Lung (tissue), 12 donors: ENCODE data around the gene ADAT2. TPM values are rescaled to one million over a fixed set of nuclear protein-coding genes. Genes with fewer than 3 reads are reported as not detected.

Experiments
- ATAC-seq: fragments of 200-7000 bp; cut with Tn5 transposase; one replicate; pipeline ENCODE4 v1.9.1; 2020; ENCODE audit warnings: moderate number of reproducible peaks; ENCODE audit not compliant: insufficient read depth, low FRiP score
- DNase-seq, 3 donors: peaks; one replicate each; pipeline ENCODE4 v3.0.0-alpha.2; 2013 to 2017
- H3K27ac ChIP-seq, 2 donors: one replicate each; pipeline ENCODE4 v1.5.1; 2013; ENCODE audit warnings: mild to moderate bottlenecking in 2 of 2, moderate library complexity in 2 of 2, control low read depth in 1 of 2, inconsistent platforms in 1 of 2, low read depth in 1 of 2, low read length in 1 of 2
- H3K27me3 ChIP-seq, 3 donors: one replicate each; pipeline ENCODE4 v1.5.1; 2013; ENCODE audit warnings: low read length in 2 of 3; ENCODE audit not compliant: control insufficient read depth in 3 of 3, insufficient read depth in 3 of 3
- H3K36me3 ChIP-seq, 4 donors: one replicate each; pipeline ENCODE4 v1.5.1; 2013; ENCODE audit warnings: low read length in 4 of 4, mild to moderate bottlenecking in 1 of 4, moderate library complexity in 1 of 4; ENCODE audit not compliant: control insufficient read depth in 4 of 4, insufficient read depth in 4 of 4
- H3K4me1 ChIP-seq, 5 donors: one replicate each; pipeline ENCODE4 v1.5.1; 2013; ENCODE audit warnings: low read length in 5 of 5, mild to moderate bottlenecking in 2 of 5, moderate library complexity in 1 of 5; ENCODE audit not compliant: control insufficient read depth in 5 of 5, insufficient read depth in 5 of 5
- H3K4me3 ChIP-seq: one replicate; pipeline ENCODE4 v1.5.1; 2013; ENCODE audit warnings: mild to moderate bottlenecking, control low read depth, moderate library complexity
- H3K9ac ChIP-seq, 2 donors: one replicate each; pipeline ENCODE4 v1.5.1; 2013; ENCODE audit warnings: low read length in 2 of 2, control low read depth in 1 of 2; ENCODE audit not compliant: insufficient read depth in 1 of 2
- H3K9me3 ChIP-seq, 4 donors: one replicate each; pipeline ENCODE4 v1.5.1; 2013; ENCODE audit warnings: low read length in 3 of 4, mild to moderate bottlenecking in 1 of 4, moderate library complexity in 1 of 4; ENCODE audit not compliant: control insufficient read depth in 4 of 4, insufficient read depth in 3 of 4
- WGBS, 2 donors: extraction: QIAGEN DNeasy Blood & Tissue Kit; methylation state at CpG; one replicate each; pipeline ENCODE4 v1.1.7; 2013; 5-methylcytosine and 5-hydroxymethylcytosine counted together
- polyA plus RNA-seq, 2 donors: library from polyadenylated mRNA; stranded (reverse); fragments of 200-250 nt; gene quantifications; one replicate each; pipeline ENCODE4 v1.2.1, GENCODE V29; 2013
- total RNA-seq, 2 donors: library from RNA; depleted of rRNA in 1 of 2; stranded (reverse); fragments of >200 nt in 1 of 2; gene quantifications; one replicate each; pipeline ENCODE4 v1.2.1, GENCODE V29; 2014 to 2021
- TF ChIP-seq, protein P1 (sequence below): IDR thresholded peaks from 2 replicates; pipeline ENCODE4 v1.5.1; 2012; ENCODE audit warnings: mild to moderate bottlenecking; ENCODE audit errors: control extremely low read depth, extremely low read depth
- donor health status: control.
- donor health status: control.
- donor health status: Bipolar disorder and iron deficiency.
- donor health status: healthy.
- donor health status: DM: yes; HTN: yes; CAD: no.

ADAT2 gene
- total and polyA plus RNA-seq, 4 donors = 3.9 to 11.1 (median 8.6) TPM

DNA sequence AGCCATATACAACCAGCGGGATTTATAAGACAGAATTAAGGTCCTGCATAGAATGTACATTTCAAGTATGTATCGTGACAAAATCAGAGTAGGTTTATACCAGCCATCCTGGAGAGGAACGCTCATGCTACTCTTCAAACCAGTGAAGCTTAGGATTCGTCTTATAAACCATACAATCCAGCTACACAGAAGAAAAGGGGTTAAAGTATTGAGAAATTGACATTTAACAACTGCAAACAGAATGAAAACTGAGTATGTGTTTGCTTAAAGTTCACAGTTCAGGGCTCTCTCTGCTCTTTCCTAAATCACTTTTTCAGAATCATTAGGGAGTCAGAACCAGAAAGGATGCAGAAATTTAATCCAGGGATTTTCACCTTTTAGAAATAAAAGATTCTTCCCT is 17.9 kb downstream of the ADAT2 start:
- no peak for DNase-seq
- TF ChIP-seq, protein P1, sequence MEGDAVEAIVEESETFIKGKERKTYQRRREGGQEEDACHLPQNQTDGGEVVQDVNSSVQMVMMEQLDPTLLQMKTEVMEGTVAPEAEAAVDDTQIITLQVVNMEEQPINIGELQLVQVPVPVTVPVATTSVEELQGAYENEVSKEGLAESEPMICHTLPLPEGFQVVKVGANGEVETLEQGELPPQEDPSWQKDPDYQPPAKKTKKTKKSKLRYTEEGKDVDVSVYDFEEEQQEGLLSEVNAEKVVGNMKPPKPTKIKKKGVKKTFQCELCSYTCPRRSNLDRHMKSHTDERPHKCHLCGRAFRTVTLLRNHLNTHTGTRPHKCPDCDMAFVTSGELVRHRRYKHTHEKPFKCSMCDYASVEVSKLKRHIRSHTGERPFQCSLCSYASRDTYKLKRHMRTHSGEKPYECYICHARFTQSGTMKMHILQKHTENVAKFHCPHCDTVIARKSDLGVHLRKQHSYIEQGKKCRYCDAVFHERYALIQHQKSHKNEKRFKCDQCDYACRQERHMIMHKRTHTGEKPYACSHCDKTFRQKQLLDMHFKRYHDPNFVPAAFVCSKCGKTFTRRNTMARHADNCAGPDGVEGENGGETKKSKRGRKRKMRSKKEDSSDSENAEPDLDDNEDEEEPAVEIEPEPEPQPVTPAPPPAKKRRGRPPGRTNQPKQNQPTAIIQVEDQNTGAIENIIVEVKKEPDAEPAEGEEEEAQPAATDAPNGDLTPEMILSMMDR = no peak
- 97% methylated on average over 4 of the region's 4 CpGs for WGBS, 2 donors

DNA sequence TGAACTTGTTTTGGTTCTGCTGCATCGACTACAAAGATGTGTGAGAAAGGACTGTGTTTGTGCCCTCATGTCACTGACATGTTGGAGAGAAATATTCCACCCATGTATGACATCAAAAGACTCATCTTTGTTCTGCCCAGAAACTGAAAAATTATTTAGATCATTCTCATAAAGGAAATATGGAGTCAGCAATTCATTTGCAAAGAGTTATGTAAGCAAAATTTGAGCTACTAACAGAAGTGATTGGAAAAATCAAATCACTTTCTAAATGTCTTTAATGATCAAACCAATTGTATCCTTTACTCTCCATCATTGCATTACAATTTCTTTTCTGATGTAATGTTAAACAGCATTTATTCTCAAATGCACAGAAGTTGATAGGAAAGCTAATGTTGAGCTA is 19.3 kb downstream of the ADAT2 start:
- 81 to 83% methylated on average over 1 of the region's 1 CpG for WGBS, 2 donors
- DNase-seq (no peak), ATAC-seq (no peak)
- H3K4me3 ChIP-seq = no peak overlapping the region
- no peaks in the 10 kb centered on the region for H3K27me3 ChIP-seq
- no peak overlapping the region for H3K9ac ChIP-seq
- peaks cover 0 to 8% (median 0%) of the 10 kb centered on the region in 5 donors for H3K4me1 ChIP-seq
- TF ChIP-seq, protein P1 = no peak
- H3K36me3 ChIP-seq = peaks cover 0 to 10% (median 5%) of the 10 kb centered on the region in 4 donors
- no peaks in the 10 kb centered on the region for H3K9me3 ChIP-seq
- no peak overlapping the region for H3K27ac ChIP-seq

More for the DNA sequence above, 17.9 kb downstream of the ADAT2 start:
- no peaks in the 10 kb centered on the region for H3K9me3 ChIP-seq
- no peaks in the 10 kb centered on the region for H3K4me1 ChIP-seq
- ATAC-seq = no peak
- no peak overlapping the region for H3K9ac ChIP-seq
- peaks cover 0 to 10% (median 6%) of the 10 kb centered on the region in 4 donors for H3K36me3 ChIP-seq
- H3K4me3 ChIP-seq = no peak overlapping the region
- H3K27ac ChIP-seq = no peak overlapping the region
- no peaks in the 10 kb centered on the region for H3K27me3 ChIP-seq

DNA sequence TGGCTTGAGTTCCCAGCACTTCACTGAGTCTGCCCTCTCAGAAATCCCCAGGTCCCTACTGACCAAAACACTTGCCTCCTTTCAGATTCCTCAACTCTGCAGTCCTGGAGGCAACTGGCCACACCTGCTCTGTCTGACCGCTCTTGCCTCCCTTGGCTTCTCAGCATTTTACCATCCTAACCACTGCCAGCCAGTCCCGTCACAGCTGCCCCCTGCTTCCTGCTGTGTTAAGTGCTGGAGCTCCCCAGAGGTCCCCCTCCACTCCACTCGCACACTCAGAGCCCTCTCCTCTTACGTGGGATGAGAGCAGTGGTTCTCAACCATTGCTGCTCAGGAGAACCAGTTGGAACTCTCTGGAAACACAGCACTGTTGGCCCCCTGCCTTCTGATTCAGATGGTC is 20.5 kb downstream of the ADAT2 start:
- Histone ChIP-seq H3K36me3 (peaks cover 0 to 10% (median 4%) of the 10 kb centered on the region in 4 donors), H3K4me1 (peaks cover 0 to 15% (median 0%) of the 10 kb centered on the region in 5 donors), H3K27me3 (no peaks in the 10 kb centered on the region), H3K4me3 (no peak overlapping the region), H3K27ac (no peak overlapping the region), H3K9ac (no peak overlapping the region), H3K9me3 (no peaks in the 10 kb centered on the region)
- DNase-seq = no peak
- TF ChIP-seq, protein P1 = no peak
- no peak for ATAC-seq
- WGBS, 2 donors = 88 to 90% methylated on average over 4 of the region's 4 CpGs
